GM21515 (cell line): Measurements from ENCODE around the gene WWC1.

Source experiments
- ATAC-seq: cut with Tn5 transposase; IDR thresholded peaks from one replicate; pipeline ENCODE4 v1.9.1; 2021; ENCODE audit not compliant: unreplicated experiment

The WWC1 gene

DNA sequence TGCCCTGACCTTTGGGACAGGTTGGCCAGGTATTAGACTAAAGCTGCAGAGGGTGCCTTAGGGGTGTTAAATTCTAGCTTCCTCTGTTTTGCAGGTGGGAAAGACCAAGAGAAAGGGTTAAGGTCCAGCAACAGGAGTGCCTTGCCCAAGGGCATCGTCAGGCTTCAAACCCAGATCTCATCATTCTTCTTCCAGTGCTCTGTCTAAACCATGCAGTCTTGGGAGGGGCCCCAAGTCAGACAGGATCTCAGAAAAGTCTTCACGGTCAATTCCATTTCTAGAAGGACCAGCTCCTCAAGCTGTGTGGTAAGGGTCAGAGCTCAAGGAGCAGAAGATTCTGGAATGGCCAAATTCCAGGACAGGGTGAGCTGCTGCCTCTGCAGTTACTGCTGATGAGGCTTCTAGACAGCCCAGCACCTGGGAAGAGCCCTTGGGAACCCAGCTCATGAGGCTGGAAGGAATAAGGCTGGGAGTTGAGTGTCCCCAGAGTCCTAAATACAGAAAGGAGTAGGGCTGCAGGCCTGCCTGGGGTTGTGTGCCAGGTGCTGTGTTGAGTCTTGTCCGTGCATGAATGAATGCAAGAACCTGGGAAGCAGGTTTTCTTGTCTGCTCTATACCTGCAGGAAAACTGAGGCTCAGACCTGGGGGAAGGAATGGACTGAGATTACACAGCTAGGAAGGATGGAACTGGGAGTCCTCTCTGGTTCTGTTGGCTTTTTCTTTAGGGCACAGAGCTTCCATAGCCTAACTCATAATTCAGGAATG is 69.3 kb downstream of the WWC1 start:
- no peak for ATAC-seq

DNA sequence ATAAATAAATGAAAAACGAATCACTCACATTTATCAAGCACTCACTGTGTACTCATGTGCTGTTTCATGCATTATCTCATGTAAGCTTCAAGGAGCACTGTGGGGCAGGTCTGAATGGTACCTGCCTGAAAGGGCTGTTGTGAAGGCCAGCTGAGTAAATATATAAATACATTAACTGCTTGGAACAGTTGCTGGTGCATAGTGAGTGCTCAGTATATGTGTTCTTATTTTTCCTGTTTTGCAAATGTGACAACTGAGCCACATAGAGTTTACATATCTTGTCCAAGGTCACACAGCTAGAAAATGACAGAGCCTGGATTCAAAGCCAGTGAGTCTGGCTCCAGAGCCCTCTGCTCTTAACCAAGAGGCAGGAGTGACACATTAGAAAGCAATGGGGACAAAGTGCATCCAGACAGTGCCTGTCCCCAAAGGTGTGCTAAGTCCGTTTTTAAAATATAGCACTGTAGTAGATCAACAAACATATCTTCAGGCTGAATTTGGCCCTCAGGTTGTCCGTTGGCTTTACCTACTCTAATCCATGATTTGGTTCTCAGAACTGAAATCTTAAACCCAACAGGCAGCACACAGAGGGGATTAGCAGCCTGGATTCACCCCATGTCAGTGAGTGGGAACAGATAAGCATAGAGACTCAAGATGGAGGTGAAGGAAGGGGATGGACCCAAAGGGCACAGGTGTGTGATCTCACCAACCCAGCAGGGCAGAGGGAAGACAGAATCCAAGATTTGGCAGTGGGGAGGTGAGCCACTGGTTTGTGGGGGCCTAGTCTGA is 70.8 kb downstream of the WWC1 start:
- ATAC-seq = no peak

DNA sequence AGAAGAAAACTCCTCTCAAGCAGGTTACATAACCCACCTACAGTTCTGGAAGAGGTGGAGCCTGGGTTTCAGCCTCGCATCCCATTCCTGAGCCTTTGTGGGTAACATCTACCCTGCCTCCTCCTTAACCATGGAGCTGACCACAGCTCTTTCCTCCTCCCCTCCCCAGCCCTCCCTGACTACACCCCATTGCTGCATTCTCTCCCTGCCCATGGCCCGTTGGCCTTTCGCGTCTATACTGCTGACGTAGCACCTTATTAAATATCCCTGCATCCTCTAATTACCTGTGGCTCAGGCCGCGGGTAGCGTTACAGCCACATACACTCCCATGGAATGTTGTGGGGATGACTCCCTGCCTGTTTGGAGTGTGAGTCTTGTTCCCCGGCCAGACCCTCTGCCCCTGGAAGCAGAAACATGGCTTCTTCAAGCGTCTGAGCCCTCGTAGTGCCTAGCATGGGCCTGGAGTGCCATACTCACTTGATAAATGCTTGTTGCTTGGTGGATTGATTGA is 72.8 kb downstream of the WWC1 start:
- no peak for ATAC-seq

DNA sequence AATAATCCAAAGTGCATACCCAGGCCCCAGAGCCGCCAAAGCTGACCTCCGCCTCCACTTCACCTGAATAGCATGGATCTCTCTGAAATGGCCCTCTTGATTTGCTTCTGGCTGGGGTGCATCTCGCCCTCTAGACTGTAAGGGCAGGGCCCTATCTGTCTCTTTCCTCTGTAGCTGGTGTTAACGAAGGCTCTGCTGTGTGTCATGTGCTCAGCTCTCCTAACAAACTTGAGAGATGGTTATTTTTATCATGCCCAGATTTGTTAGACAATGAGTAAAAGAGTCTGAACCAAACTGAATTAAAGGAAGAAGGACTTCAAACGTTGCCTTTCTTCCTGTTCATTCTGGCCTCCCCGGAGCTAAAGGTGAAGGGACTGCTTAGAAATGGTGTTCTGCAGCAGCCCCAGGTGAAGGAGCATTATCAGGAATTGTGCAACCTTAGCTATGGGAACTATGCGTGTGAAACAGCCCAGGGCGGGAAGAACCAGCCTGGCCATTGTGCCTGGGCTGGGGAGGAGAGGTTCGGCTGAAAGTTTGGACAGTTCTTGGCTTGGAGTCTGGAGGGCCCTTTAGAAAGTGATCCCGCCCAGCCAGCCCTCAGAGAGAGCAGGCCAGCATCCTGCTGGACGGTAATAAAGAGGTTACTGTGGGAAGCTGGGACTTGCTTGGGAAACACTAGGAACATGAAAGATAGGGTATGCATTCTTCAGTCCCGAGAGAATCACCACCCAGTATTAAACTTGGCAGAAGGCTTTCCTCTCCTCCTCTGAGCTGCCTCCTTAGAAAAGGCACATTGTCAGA is 73.5 kb downstream of the WWC1 start:
- no peak for ATAC-seq

- no peak for ATAC-seq
Observed at GRCh38 chr5:168365581-168366081, 74.2 kb downstream of the WWC1 start.

DNA sequence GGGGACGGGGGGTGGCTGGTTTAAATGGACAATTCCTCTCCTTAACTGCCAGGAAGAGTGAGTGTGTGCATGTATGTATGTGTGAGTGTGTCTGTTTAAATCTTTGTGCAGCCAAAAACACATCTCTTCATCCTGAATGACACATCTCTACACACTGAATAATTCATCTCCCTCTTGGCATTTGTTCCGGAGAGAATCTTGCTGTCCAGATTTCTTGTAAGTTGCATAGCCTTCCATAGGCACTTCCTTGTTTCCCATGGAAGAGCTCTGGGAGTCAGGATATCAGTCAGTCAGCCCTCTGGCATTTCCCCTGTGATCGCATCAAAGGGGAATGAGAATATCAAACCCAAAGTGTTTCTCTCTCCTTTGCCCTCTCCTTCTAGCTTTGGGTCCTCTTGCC is 74.7 kb downstream of the WWC1 start:
- no peak for ATAC-seq

DNA sequence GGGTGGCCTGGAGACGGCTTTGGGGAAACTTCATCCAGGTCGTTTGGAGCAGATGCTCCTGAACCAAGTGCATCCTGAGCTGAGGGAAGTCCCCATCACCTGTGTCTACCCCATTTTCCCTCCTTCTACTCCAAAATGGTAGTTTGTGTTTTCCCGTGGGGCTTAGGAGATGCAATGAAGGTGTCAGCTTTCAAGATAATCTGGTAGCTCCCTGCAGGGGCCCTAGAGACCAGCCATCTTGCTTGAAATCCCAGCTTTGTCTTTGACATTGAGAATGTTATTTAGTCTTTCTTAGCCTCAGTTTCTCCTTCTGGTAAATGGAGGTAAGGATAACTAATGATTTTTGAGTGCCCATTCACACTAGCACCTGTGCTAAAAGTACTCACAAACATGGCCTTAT is 77.4 kb downstream of the WWC1 start:
- no peak for ATAC-seq

DNA sequence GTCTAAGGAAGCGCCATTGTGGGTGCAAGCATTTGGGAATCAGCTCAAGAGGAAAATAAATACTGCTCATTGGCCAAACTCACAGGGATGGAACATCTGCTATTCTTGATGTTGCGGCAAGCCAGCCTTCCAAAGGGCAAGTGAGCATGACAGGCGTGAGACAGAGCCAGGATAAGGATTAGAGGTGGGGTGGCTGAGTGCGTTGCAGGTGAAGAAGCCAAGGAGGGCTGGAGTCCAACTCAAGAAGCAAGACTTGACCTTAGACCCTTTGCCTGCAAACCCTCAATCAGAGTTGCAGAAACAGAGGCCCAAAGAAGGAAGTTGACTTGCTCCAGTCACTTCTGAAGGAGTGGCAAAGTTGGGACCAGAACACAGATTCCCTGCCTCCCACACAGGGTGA is 79.4 kb downstream of the WWC1 start:
- no peak for ATAC-seq

GRCh38 chr5:168372356-168372946 is 81.0 kb downstream of the WWC1 start:
- peak; percentile 69 for ATAC-seq

- no peak for ATAC-seq
Observed at GRCh38 chr5:168374532-168374931, 83.1 kb downstream of the WWC1 start.

DNA sequence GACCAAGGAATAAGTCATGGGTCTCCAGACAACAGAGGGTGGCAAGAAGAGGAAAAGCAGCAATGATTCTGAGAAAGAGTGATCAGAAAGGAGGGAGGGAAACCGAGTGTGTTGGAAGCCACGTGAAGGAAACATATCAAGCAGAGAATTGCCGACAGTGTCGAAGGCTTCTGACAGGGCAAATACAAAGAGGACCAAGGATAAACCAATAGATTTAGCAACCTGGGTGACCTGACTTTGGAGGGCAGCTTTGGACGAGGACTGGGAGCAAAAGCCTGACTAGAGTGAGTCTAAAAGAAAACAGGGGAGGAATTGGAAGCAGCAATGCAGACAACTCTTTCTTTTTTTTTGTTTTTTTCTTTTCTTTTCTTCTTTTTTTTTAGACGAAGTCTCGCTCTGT is 83.8 kb downstream of the WWC1 start:
- no peak for ATAC-seq

- no peak for ATAC-seq
Observed at GRCh38 chr5:168377525-168377924, 86.1 kb downstream of the WWC1 start.

DNA sequence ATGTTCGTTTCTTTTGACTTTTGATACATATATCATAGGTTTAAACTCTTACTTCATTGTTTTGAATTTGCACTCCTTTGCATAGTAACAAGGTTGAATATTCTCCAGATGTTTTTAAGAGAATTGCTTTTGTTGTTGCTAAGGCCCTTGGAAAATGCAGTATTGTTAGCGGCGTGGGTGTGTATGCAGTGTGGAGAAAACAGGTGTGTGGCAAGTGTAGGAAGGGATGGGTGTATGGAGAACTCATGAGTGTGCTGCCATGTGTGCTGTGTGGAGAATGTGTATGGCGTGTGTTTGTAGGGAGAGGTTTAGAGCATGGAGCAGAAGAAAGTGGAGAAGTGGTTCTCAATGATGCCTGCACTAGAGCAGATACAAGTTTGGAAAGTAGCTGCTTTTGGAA is 87.3 kb downstream of the WWC1 start:
- no peak for ATAC-seq

DNA sequence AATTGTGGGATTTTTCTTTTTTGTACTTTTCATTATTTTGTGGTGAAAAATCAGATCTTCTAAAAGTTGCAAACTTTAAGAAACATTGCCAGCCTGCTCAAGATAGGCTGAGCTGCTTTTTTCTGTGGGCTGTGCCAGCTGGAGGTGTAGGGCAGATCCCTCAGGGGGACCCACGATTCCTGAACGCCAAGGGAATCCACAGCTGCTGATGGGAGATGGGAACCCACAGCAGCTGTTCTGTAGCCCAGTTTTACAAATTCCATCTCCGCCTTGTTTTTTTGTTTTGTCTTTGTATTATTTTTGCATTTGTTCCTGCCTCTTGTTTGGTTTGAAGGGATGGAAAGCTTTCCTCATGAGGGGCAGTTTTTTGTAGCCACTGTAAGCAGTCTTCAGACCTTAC is 91.0 kb downstream of the WWC1 start:
- ATAC-seq = no peak

GRCh38 chr5:168390491-168390890 is 99.0 kb downstream of the WWC1 start:
- no peak for ATAC-seq

DNA sequence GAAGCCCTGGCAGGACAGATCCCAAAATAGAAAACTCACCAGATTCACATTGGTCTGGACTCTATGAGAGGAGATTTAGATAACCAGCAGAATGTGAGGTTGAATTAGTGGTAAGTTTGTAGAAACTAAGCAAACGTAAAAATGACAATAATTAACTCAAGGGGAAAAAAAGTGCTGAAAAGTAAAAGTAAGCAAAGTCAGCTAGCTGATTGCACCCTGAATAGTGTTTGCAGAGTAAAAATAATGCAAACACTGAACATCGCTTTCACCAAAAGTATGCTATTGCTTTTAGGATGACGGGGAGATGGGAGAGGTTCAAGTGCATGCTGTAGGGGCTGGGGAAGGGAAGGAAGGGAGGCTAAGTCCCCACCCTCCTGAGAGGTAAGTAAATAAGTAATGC is 102.3 kb downstream of the WWC1 start:
- ATAC-seq = no peak

DNA sequence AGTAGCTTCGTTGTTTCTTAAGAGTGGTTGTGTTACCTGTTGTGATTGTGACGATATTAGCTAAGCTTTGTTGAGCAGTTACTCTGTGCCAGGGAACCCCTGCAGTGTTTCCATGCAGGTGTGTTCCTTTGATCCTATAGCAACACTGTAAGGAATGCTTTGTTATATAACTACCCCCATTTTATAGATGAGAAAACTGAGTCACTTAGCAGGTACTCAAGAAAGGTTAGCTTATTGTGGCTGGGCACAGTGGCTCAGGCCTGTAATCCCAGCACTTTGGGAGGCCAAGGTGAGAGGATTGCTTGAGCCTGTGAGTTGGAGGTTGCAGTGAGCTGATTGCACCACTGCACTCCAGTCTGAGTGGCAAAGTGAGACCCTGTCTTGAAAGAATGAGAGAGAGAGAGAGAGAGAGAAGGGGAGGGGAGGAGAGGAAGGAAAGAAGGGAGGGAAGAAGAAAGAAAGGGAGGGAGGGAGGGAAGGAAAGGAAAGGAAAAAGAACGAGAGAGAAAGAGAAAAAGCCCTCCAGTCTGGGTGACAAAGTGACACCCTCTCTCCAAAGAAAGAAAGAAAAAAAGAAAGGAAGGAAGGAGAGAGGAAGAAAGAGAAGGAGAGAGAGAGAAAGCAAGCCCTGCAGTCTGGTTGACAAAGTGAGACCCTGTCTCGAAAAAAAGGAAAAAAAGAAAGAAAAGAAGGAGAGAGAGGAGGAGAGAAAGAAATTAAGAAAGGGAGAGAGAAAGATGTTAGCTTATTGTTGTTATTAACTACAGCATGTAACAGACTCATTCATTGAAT is 109.2 kb downstream of the WWC1 start:
- no peak for ATAC-seq

DNA sequence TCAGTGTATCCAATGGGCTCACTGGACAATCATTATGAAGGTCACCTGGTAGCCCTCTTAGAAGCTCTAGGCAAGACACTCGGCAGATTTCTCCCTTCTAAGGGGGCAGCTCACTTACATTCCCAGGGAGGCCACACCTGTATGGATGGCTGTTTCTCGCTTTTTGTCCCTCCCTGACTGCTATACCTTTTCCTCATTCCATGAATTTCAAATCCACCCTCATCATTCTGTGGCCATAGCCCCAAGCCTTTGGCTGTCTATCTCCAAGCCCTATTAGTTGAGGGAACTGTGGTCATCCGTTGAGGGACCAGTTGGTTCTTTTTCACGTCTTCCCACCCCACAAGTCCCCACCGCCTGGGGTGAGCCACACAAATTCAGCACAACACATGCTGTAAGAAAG is 109.8 kb downstream of the WWC1 start:
- no peak for ATAC-seq

- ATAC-seq = no peak
Observed at GRCh38 chr5:168401880-168402279, 110.4 kb downstream of the WWC1 start.

DNA sequence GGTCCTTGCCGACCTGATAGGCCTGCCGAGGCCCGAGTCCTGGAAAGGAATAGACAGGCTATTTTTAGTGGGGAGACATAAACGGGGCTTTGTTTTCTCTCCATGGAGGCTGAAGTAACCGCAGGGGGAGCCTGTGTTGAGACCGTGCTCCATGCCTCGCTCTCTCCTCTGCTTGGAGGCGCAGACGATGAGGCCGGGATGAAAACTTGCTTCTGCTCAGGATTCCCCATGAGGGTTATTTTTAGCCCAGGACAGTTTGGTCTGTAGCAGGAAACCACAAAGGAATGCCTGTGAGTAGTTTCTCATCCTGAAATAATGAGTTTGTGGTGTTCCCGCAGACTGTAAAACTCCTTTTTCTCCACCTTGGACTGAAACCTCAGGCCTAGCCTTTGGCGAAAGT is 112.9 kb downstream of the WWC1 start:
- no peak for ATAC-seq
